ENCODE data around the gene COASY. TPM values are rescaled to one million over a fixed set of nuclear protein-coding genes. Genes with fewer than 3 reads are reported as not detected.
"Not testable (repeated sequence)": the region's sequence is repeated elsewhere in the genome, so short reads cannot be mapped to it uniquely, and the experiment has no call there.

Gene COASY
- total RNA-seq, 1 experiment from 2014 or later: 138 TPM

DNA sequence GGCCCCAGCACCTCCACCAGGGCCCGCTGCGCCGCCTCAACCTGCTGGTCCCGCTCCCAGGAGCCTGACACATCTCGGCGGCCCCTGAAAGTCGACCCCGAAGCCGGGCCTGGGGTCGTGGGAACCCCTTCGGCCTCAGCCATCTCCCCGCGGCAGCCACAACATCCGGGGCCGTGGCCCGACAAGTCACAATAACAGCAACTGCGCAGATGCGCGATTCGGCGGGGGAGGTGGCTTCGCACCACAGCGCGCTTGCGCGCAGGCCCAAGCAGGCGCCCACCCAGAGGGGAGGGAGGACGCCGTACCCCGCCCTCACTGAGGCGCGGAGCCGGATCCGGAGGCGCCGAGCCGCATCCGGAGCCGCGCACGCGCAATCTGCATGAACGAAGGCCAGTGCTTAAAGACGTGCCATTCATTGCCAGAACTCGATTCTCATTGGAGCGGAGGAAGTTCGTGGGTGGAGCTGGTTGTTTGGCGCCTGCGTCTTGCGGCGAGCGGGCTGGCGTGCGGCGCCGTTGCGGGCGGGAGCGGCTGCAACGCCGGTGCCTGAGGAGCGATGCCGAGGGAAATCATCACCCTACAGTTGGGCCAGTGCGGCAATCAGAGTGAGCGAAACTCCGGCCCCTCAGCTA, 47.4 kb downstream of the COASY start, which contains the start of the genes RETREG3 and TUBG1:
Gene RETREG3, minus strand, starts transcription at position 193 of the 632 bp plus-strand sequence. Its CDS starts 50 bp downstream, at position 143.
Gene TUBG1, plus strand, starts transcription at position 502 of the 632 bp plus-strand sequence. Its CDS starts 55 bp downstream, at position 557.
- H3K4me3 Mint-ChIP-seq (ENCODE audit: unreplicated experiment): peak within 1 kb of the TSS; percentile 90
- Histone ChIP-seq H3K4me1 (peaks cover 6% of the 10 kb centered on the region; the same call in 1 of the 2 replicates), H3K27me3 (replicated peaks; ENCODE audit: control insufficient read depth, insufficient read depth, low read length) (no peaks in the 10 kb centered on the region), H3K9me3 (no peaks in the 10 kb centered on the region), H3K4me3 (ENCODE audit: low read depth, low read length) (peak within 1 kb of the TSS; percentile 72), H3K36me3 (ENCODE audit: control insufficient read depth, insufficient read depth, low read length) (no peaks in the 10 kb centered on the region)
- no TSS peak for BruUV-seq (replicated peaks)
- intact Hi-C loops (cut with micrococcal nuclease; ENCODE audit: unreplicated experiment): loop anchor here (1.0 to 2.0 kb wide), 2 partner anchors 30 to 68 kb away; no protein-coding TSS in a partner anchor
- POLR2A ChIA-PET: interaction anchor here (0.6 to 3.2 kb wide), 20 partner anchors 9 to 760 kb away, joined by 3 to 26 read pairs (median 4); partner anchors contain the start of genes CAVIN1, EZH1, PLEKHH3 and PSMC3IP
- H3K4me1 Mint-ChIP-seq (ENCODE audit: low read depth, unreplicated experiment): peaks cover 13% of the 10 kb centered on the region
- TF ChIP-seq, protein P1, sequence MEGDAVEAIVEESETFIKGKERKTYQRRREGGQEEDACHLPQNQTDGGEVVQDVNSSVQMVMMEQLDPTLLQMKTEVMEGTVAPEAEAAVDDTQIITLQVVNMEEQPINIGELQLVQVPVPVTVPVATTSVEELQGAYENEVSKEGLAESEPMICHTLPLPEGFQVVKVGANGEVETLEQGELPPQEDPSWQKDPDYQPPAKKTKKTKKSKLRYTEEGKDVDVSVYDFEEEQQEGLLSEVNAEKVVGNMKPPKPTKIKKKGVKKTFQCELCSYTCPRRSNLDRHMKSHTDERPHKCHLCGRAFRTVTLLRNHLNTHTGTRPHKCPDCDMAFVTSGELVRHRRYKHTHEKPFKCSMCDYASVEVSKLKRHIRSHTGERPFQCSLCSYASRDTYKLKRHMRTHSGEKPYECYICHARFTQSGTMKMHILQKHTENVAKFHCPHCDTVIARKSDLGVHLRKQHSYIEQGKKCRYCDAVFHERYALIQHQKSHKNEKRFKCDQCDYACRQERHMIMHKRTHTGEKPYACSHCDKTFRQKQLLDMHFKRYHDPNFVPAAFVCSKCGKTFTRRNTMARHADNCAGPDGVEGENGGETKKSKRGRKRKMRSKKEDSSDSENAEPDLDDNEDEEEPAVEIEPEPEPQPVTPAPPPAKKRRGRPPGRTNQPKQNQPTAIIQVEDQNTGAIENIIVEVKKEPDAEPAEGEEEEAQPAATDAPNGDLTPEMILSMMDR (IDR thresholded peaks at IDR 0.05; ENCODE audit: insufficient read depth in 1 of 2, low read depth in 1 of 2, low read length in 1 of 2, severe bottlenecking in 1 of 2, unreplicated experiment in 1 of 2): peak; percentile 21 to 51
- DNase-seq: peak; percentile 99
- no peaks in the 10 kb centered on the region for H3K27me3 Mint-ChIP-seq (ENCODE audit: insufficient read depth, unreplicated experiment)
- no peaks in the 10 kb centered on the region for H3K9me3 Mint-ChIP-seq (ENCODE audit: unreplicated experiment)
- peaks cover 27% of the 10 kb centered on the region for H3K36me3 Mint-ChIP-seq (ENCODE audit: insufficient read depth, unreplicated experiment)
- CTCF ChIA-PET: interaction anchor here (0.6 to 3.3 kb wide), 13 partner anchors 9 to 389 kb away, joined by 3 to 37 read pairs (median 4); partner anchors contain the start of genes BECN1, PLEKHH3, PSMC3IP and RPL27
- H3K27ac Mint-ChIP-seq (ENCODE audit: unreplicated experiment): peak within 1 kb of the TSS; percentile 77

DNA sequence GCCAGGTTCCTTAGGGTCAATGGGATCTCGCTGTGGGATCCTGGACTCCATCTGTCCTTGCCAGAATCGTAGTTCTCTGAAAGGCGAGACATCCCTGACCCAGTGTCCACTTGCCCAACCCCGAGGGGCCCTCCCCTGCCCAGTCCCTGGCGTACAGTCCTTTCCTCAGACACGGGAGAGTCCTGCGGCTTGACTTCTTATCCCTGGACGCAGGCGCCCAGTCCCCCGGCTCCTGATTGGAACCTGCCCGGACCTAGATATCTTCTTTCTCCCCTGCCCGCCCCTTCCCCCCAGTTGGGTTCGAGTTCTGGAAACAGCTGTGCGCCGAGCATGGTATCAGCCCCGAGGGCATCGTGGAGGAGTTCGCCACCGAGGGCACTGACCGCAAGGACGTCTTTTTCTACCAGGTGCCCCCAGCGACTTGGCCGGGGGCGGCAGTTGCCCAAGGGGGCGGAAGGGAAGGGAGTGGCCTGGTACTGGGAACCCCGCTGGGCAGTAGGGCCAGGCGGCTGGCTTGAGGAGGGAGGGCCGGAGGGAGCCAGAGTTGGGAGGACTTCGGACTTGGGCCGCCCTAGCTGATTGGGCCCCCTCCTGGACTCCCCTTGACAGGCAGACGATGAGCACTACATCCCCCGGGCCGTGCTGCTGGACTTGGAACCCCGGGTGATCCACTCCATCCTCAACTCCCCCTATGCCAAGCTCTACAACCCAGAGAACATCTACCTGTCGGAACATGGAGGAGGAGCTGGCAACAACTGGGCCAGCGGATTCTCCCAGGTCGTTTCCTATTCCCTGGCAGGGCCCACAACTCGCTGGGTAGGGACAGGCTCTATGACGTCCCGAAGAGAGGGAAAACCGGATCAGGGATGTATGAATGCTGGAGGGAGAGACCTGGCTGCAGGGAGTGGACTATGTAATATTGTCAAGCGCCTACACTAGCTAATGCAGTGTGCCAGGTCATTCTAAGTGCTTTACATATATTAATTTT, 48.2 kb downstream of the COASY start:
- Mint-ChIP-seq H3K27ac (ENCODE audit: unreplicated experiment) (peak overlapping the region; percentile 77), H3K36me3 (ENCODE audit: insufficient read depth, unreplicated experiment) (peaks cover 33% of the 10 kb centered on the region), H3K4me1 (ENCODE audit: low read depth, unreplicated experiment) (peaks cover 11% of the 10 kb centered on the region), H3K4me3 (ENCODE audit: unreplicated experiment) (peak overlapping the region; percentile 90)
- peak in 1 of 2 experiments; percentile 48 for DNase-seq
- H3K9me3 Mint-ChIP-seq (ENCODE audit: unreplicated experiment); H3K4me1 ChIP-seq; H3K9me3 ChIP-seq; H3K27me3 ChIP-seq (replicated peaks; ENCODE audit: control insufficient read depth, insufficient read depth, low read length); H3K36me3 ChIP-seq (ENCODE audit: control insufficient read depth, insufficient read depth, low read length); H3K27me3 Mint-ChIP-seq (ENCODE audit: insufficient read depth, unreplicated experiment): not testable (repeated sequence)
- H3K4me3 ChIP-seq (ENCODE audit: low read depth, low read length): peak overlapping the region; percentile 72
- ChIA-PET CTCF (interaction anchor here (0.6 to 3.3 kb wide), 12 partner anchors 8 to 388 kb away, joined by 3 to 37 read pairs (median 4); partner anchors contain the start of genes BECN1, PLEKHH3, PSMC3IP and RPL27), POLR2A (interaction anchor here (0.6 to 3.2 kb wide), 14 partner anchors 8 to 759 kb away, joined by 3 to 26 read pairs (median 5); partner anchors contain the start of genes CAVIN1, PLEKHH3, PSMC3IP and STAT3)
- TSS peak; percentile 65 for BruUV-seq (replicated peaks)
- intact Hi-C loops (cut with micrococcal nuclease; ENCODE audit: unreplicated experiment): loop anchor here (1.0 to 2.0 kb wide), 2 partner anchors 31 to 67 kb away; no protein-coding TSS in a partner anchor

DNA sequence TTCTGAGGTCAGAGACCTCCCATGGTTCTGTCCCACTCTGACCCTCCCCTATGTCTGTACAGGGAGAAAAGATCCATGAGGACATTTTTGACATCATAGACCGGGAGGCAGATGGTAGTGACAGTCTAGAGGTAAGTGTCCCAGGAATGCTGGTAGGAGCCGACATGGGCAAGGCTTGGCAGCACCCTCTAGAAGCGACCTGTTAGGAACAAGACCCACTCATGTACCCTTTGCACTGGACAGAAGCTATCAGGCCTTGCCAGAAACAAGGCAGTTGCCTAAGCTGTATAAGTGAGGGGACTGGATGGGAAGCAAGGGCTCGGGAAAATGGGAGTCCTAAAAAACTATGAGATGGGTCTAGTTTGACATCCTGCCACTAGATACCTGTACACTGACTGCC, 50.1 kb downstream of the COASY start:
- ChIA-PET POLR2A (interaction anchor here (0.6 kb wide), 1 partner anchor 15 kb away, joined by 3 read pairs; no protein-coding TSS in a partner anchor), CTCF (no interaction called here)
- no peak overlapping the region for H3K27ac Mint-ChIP-seq (ENCODE audit: unreplicated experiment)
- no peaks in the 10 kb centered on the region for H3K9me3 Mint-ChIP-seq (ENCODE audit: unreplicated experiment)
- H3K4me3 Mint-ChIP-seq (ENCODE audit: unreplicated experiment): no peak overlapping the region
- H3K4me1 ChIP-seq: peaks cover 6% of the 10 kb centered on the region; the same call in 1 of the 2 replicates
- H3K9me3 ChIP-seq: no peaks in the 10 kb centered on the region
- H3K4me3 ChIP-seq (ENCODE audit: low read depth, low read length): no peak overlapping the region
- intact Hi-C loops (cut with micrococcal nuclease; ENCODE audit: unreplicated experiment): no loop called here
- H3K36me3 ChIP-seq (ENCODE audit: control insufficient read depth, insufficient read depth, low read length): no peaks in the 10 kb centered on the region
- H3K36me3 Mint-ChIP-seq (ENCODE audit: insufficient read depth, unreplicated experiment): peaks cover 41% of the 10 kb centered on the region
- no peaks in the 10 kb centered on the region for H3K4me1 Mint-ChIP-seq (ENCODE audit: low read depth, unreplicated experiment)
- no TSS peak for BruUV-seq (replicated peaks)
- DNase-seq: no peak
- H3K27me3 Mint-ChIP-seq (ENCODE audit: insufficient read depth, unreplicated experiment): no peaks in the 10 kb centered on the region
- TF ChIP-seq, protein P1 (IDR thresholded peaks at IDR 0.05; ENCODE audit: insufficient read depth in 1 of 2, low read depth in 1 of 2, low read length in 1 of 2, severe bottlenecking in 1 of 2, unreplicated experiment in 1 of 2): no peak
- no peaks in the 10 kb centered on the region for H3K27me3 ChIP-seq (replicated peaks; ENCODE audit: control insufficient read depth, insufficient read depth, low read length)

Data from Caco-2 (cell line).